ENCODE data around the gene FBXL5. TPM values are rescaled to one million over a fixed set of nuclear protein-coding genes. Genes with fewer than 3 reads are reported as not detected.

The FBXL5 gene
- total RNA-seq, 1 donor: 157 TPM

- DNase-seq (ENCODE audit: low read depth): no peak
- H3K4me3 ChIP-seq (ENCODE audit: low read depth, low read length): no peak overlapping the region
- no peak for TF ChIP-seq CTCF (IDR thresholded peaks at IDR 0.05; ENCODE audit: insufficient read depth, low read depth, low read length)
These were observed 97.2 kb downstream of the FBXL5 start for GRCh38 chr4:15557786-15558550.

GRCh38 chr4:15556511-15557092 lies 98.6 kb downstream of the FBXL5 start:
- no peak for TF ChIP-seq CTCF (IDR thresholded peaks at IDR 0.05; ENCODE audit: insufficient read depth, low read depth, low read length)
- DNase-seq (ENCODE audit: low read depth): no peak
- H3K4me3 ChIP-seq (ENCODE audit: low read depth, low read length): no peak overlapping the region

Other genes with a start within 250 kb of the FBXL5 start
- 1.7 and 1.9 TPM in 2 replicates for gene C1QTNF7, start 227.3 kb downstream of the FBXL5 start, total RNA-seq
- 23.7 and 26.7 TPM in 2 replicates for gene CC2D2A, start 185.5 kb downstream of the FBXL5 start, total RNA-seq
- gene FAM200B, start 26.5 kb upstream of the FBXL5 start, total RNA-seq: 28.1 and 29.6 TPM in 2 replicates
- 19.9 and 37.7 TPM in 2 replicates for gene BST1, start 47.7 kb upstream of the FBXL5 start, total RNA-seq
- gene CD38, start 123.0 kb upstream of the FBXL5 start, total RNA-seq: under 0.01 TPM in 2 replicates

All from fibroblast of villous mesenchyme (primary cell).